HFFc6 (cell line): ENCODE results near the gene P2RX3. TPM values are rescaled to one million over a fixed set of nuclear protein-coding genes. Genes with fewer than 3 reads are reported as not detected.

Experiments used
- DNase-seq: peaks from one replicate; pipeline ENCODE4 v3.0.0-alpha.2; 2018
- H3K27ac Mint-ChIP-seq: 2 replicates; pipeline ENCODE4 v1.8.0; 2020; ENCODE audit warnings: mild to moderate bottlenecking, mixed read lengths
- H3K27me3 Mint-ChIP-seq: 2 replicates; pipeline ENCODE4 v1.8.0; 2021; ENCODE audit warnings: mild to moderate bottlenecking, moderate library complexity, mixed read lengths; ENCODE audit not compliant: insufficient read depth
- H3K36me3 Mint-ChIP-seq: 2 replicates; pipeline ENCODE4 v1.8.0; 2021; ENCODE audit warnings: low read depth, mixed read lengths
- H3K4me1 Mint-ChIP-seq: 2 replicates; pipeline ENCODE4 v1.8.0; 2020; ENCODE audit warnings: low read depth, mixed read lengths
- H3K4me3 Mint-ChIP-seq: 2 replicates; pipeline ENCODE4 v1.8.0; 2020; ENCODE audit warnings: mild to moderate bottlenecking, moderate library complexity, mixed read lengths
- H3K9me3 Mint-ChIP-seq: 2 replicates; pipeline ENCODE4 v1.8.0; 2020; ENCODE audit warnings: mild to moderate bottlenecking, mixed read lengths
- total RNA-seq, 6 experiments: library from RNA; stranded (reverse); fragmentation: NEBNext Ultra II Directional; extraction: Animal tissue kit (Norgen Biotek cat#: 25700); gene quantifications; 2 replicates in 1 of 6; 3 replicates in 5 of 6; pipeline ENCODE4 v1.2.3, GENCODE V29; 2021
- TF ChIP-seq, protein P1 (sequence below): fragments of 200-600 bp; sonication (generic); IDR thresholded peaks from 2 replicates; pipeline ENCODE4 v1.5.0; 2021; ENCODE audit warnings: antibody characterized with exemption, mild to moderate bottlenecking

P2RX3 gene
- total RNA-seq, 6 experiments from 2014 or later: not detected

DNA sequence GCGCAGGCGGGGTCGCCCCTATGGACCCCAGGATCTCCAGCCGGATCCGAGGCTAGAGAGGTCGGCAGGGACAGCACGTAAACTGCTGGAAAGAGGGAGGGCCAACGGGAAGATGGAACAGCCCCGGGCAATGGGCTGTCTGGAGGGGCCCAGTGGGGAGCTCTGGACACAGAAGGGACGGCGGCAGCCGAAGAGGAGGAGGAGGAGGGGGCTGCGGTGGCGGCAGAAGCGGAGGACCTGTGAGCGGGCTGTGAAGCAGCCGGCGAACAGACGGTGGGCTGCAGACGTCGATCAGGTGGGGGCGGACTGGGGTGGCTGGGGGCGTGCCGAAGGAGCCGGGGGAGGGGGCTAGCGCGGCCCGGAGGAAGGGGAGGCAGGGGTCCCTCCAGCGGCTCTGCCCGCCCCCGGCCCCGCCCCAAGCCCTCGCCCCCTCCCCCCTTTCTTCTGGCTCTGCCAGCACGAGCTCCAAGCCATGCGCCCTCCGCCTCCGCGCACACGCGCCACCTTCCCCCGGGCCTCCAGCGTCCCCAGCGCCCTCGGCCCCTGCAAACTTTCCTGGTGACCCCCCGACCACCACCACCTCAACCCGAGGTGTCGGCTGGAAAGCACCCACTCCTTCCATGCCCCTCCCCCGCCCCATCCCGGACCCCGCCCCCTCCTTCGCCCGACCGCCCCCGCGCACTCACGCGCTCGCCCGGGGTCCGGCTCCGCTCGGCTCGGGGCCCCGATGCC lies 13.8 kb upstream of the P2RX3 start:
- DNase-seq: no peak
- TF ChIP-seq, protein P1, sequence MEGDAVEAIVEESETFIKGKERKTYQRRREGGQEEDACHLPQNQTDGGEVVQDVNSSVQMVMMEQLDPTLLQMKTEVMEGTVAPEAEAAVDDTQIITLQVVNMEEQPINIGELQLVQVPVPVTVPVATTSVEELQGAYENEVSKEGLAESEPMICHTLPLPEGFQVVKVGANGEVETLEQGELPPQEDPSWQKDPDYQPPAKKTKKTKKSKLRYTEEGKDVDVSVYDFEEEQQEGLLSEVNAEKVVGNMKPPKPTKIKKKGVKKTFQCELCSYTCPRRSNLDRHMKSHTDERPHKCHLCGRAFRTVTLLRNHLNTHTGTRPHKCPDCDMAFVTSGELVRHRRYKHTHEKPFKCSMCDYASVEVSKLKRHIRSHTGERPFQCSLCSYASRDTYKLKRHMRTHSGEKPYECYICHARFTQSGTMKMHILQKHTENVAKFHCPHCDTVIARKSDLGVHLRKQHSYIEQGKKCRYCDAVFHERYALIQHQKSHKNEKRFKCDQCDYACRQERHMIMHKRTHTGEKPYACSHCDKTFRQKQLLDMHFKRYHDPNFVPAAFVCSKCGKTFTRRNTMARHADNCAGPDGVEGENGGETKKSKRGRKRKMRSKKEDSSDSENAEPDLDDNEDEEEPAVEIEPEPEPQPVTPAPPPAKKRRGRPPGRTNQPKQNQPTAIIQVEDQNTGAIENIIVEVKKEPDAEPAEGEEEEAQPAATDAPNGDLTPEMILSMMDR: no peak
- Mint-ChIP-seq H3K4me1 (peaks cover 62% of the 10 kb centered on the region), H3K4me3 (peak overlapping the region; percentile 93), H3K9me3 (no peaks in the 10 kb centered on the region), H3K36me3 (peaks cover 35% of the 10 kb centered on the region), H3K27ac (peak overlapping the region; percentile 97), H3K27me3 (peaks cover 5% of the 10 kb centered on the region; the same call in 1 of the 2 replicates)

DNA sequence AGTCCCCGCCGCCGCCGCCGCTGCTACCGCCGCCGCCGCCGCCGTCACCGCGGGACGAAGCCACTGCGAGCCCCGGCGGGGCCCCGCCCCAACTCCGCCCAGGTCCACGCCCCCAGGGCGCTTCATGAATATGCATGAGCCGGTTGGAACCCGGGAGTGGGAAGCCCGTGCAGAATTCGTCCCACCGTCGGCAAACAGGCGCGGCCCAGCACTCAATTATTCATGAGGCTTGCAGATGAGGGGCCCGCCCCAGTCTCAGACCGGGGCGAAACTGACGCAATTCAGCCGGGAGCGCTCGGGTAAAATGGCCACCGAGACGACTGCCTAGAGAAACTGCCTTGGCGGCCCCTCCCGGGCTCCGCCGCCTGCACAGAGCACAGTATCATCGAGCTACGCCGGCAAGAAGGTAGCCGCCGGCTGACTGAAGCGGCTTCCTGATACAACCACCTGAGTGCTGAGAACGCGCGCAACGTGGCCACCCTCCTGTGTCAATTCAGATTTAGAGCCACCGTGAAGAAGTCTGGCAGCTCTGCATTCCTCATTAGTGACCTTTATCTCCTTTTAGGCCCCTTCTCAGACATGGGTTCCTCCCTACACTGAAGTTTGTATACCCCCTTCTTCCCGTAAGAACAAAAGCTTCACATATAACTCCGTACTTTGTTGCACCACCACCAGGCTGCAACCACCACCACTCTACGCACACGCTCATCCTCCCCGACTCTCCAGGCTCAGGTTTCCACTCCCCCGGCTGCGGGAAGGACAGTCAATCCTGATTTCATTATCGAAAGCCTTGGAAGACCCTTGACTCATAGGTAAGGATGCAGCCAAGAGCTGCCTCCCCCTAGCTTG lies 13.0 kb upstream of the P2RX3 start, which contains the start of gene TNKS1BP1:
Gene TNKS1BP1 (minus strand): TSS at position 67 of the 849 bp plus-strand sequence. CDS start 3,067 bp downstream, outside the sequence.
- H3K9me3 Mint-ChIP-seq: no peaks in the 10 kb centered on the region
- TF ChIP-seq, protein P1: no peak; the same call in 1 of the 2 replicates
- peak within 1 kb of the TSS; percentile 93 for H3K4me3 Mint-ChIP-seq
- DNase-seq: peak; percentile 95
- peaks cover 5% of the 10 kb centered on the region; the same call in 1 of the 2 replicates for H3K27me3 Mint-ChIP-seq
- H3K4me1 Mint-ChIP-seq: peaks cover 61% of the 10 kb centered on the region
- peaks cover 43% of the 10 kb centered on the region for H3K36me3 Mint-ChIP-seq
- H3K27ac Mint-ChIP-seq: peak within 1 kb of the TSS; percentile 97

DNA sequence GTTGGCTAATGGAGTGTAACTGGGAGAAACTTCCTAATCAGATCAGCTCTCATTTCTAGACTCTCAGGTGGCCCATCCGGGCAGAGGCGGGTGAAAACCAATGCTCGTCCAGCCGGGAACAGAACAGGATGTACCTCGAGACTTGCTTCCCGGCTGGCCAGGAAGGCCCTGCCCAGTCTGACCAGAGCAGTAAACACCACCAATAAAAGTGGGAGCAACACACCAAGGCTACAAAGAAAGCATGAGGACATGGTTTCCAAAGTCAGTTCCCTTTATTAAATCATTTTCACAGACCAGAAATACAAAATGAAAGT lies 12.5 kb upstream of the P2RX3 start:
- no peak for DNase-seq
- H3K9me3 Mint-ChIP-seq: no peaks in the 10 kb centered on the region
- TF ChIP-seq, protein P1: no peak
- peaks cover 5% of the 10 kb centered on the region; the same call in 1 of the 2 replicates for H3K27me3 Mint-ChIP-seq
- H3K36me3 Mint-ChIP-seq: peaks cover 45% of the 10 kb centered on the region
- peaks cover 59% of the 10 kb centered on the region for H3K4me1 Mint-ChIP-seq
- H3K27ac Mint-ChIP-seq: peak overlapping the region; percentile 97
- peak overlapping the region; percentile 86 for H3K4me3 Mint-ChIP-seq

DNA sequence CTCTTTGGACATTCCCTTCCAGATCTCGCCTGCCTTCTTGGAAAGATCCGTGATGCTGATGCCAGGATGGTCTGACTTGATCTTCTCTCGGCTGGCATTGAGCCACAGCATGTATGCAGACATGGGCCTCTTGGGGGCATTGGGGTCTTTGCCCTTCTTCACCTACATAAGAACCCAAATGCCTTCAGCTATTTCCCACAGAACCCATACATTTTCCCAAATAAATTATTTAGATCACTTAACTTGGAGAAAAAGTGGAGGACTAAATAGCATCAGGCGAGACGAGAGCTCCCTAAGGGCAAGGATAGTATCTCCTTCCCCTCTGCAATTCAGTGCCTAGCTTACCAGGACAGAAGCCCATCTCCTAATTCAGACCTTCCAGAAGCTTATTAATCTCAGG lies 10.4 kb upstream of the P2RX3 start:
- Mint-ChIP-seq H3K4me3 (no peak overlapping the region; the same call in 1 of the 2 replicates), H3K27ac (peak overlapping the region; percentile 97), H3K36me3 (peaks cover 54% of the 10 kb centered on the region), H3K9me3 (no peaks in the 10 kb centered on the region), H3K4me1 (peaks cover 38% of the 10 kb centered on the region), H3K27me3 (peaks cover 5% of the 10 kb centered on the region; the same call in 1 of the 2 replicates)
- TF ChIP-seq, protein P1: no peak
- no peak for DNase-seq

DNA sequence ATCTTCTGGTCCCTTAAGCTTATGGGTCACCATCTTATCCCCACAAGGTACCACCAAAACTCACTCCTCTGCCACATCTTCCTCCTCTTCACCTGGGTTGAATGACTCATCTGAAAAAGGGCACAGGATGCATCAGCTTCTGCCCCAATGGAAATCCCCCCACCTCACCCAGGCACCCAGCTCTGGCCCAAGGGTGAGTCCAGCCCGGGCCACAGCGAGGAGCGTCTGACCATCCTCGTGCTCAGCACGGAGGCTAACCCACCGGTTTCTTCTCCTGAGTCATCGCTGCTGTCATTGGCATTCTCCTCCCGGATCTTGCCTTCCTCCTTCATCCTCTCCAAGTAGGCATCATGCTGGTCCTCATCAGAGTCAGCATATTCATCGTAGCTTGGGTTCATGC lies 8.1 kb upstream of the P2RX3 start:
- no peak for DNase-seq
- H3K4me3 Mint-ChIP-seq: no peak overlapping the region
- H3K27me3 Mint-ChIP-seq: peaks cover 5% of the 10 kb centered on the region; the same call in 1 of the 2 replicates
- no peak overlapping the region for H3K27ac Mint-ChIP-seq
- peaks cover 41% of the 10 kb centered on the region for H3K4me1 Mint-ChIP-seq
- peaks cover 67% of the 10 kb centered on the region for H3K36me3 Mint-ChIP-seq
- H3K9me3 Mint-ChIP-seq: no peaks in the 10 kb centered on the region
- TF ChIP-seq, protein P1: no peak
